NCI-H69 (cell line): ENCODE data around the gene PDZD7.

Experiments
- DNase-seq: peaks from one replicate; lab custom pipeline; 2025; lab: John Stamatoyannopoulos, UW

PDZD7 gene

GRCh38 chr10:101061624-101062231, 30.8 kb upstream of the PDZD7 start, which contains the start of gene KAZALD1:
TSS of gene KAZALD1 (plus strand) at chr10:101061989. CDS start at chr10:101062593, 604 bp downstream.
- peak; percentile 56 for DNase-seq

DNA sequence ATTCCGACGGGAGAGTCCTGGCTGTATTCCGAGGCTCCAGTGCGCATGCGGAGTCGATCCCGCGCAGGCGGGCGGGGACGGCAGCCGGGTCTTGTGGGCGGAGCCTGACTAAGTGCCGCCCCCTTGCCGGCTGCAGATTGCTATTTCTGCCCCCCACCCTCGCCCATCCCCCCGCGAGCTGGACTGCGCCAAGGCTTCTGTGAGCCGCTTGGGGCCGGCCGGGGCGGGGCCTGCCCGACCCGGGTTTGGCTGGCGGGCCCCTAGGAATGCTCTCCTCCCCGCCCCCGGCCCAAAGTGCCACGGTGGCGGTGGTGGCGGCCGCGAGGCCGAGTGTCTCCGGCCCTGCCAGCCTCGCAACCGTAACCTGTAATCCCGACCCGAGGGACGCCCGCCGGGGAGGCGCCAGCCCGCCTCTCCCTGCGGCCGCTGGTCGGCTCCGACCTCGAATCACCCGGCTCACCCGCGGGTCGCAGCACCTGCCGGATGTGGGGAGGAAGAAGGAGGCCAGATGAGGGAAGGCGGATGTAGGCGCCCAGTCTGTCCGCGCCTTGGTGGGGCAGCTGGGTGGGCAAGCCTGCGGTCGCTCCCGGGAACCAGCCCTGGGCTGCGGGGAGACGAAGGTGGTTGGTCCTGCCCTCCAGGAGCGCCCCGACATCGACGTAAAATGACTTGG, 30.2 kb upstream of the PDZD7 start:
- DNase-seq: peak; percentile 89

DNA sequence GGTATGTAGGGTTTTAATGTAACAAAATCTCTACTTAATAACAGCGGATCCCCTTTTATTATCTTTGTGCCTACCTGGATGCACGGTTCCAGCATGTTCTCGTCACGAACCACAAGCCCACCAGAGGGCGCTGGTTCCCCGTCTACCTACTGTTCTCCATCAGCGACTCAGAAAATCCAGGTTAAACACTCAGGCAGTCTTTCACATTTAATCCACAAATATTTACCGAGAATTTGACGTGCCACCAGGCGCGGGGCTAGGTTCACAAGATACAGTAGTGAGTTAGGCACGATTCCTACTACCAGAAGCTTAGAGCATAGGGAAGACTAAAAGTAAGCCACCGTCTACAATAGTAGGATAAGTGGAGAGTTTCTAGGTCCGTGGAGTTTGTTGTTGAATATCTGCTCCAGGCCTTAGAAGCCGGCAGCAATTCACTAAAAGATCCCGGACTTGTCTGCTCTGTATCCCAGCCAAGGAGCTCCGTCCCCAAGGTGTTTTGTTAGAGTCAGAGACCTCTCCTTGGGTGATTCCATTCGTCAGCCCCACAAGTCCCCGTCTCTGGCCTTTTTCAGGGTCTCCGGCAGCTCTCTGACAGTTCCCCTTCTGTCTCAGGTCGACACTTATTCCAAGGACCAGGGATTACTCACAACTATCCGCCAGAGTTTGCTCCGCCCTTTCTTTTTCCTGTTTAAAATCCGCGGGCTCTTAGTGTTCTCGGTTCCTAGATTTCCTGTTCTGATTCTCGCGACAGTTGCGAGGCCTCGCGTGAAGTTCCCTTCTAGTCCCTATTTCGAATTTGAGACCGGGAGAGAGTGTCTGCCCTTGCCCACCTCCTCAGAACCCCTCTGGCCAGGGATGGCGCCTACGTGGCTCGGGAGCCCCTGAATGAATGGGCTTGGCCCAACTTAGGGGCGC, 29.4 kb upstream of the PDZD7 start:
- peak; percentile 93 for DNase-seq

DNA sequence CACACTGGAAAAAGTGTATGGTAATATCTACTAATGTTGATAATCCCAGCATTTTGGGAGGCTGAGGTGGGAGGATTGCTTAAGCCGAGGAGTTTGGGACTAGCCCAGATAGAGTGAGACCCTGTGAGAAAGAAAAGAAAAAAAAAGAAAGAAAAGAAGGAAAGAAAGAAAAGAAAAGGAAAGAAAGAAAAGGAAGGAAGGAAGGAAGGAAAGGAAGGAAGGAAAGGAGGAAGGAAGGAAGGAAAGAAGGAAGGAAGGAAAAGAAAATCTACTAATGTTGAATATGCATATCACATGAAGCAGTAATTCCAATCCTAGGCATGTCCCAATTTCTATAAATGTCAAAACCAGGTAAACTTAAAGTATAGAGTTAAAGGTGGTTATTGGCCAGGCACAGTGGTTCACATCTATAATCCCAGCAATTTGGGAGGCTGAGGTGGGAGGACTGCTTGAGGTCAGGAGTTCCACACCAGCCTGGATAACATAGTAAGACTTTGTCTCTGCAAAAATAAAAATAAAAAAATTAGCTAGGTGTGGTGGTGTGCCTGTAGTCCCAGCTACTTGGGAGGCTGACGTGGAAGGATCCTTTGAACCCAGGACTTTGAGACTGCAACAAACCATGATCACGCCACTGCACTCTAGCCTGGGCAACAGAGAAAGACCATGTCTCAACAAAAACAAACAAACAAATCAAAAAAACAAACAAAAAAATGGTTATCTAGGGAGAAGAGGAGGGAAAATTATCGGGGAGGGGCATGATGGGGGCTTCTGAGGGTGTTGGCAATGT, 25.6 kb upstream of the PDZD7 start:
- no peak for DNase-seq

GRCh38 chr10:101055411-101055810, 24.5 kb upstream of the PDZD7 start:
- DNase-seq: no peak

DNA sequence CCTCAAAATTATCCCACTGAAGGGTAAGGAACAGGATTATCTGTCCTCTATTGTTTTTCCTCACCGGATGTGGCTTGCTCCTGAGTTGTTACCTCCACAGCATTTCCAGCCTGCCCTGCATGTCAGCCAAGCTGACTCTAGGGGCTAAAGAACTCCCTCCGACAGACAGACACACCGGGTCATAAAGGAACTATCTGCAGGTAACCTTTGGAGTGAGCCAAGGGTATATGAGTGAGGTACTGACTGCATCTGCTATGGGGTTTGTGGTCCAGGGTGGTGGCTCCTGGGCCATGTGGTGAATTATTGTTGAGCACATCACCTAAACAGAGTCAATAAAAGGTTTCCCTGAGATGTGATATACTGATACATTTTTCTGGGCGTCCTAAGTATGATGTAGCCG, 23.9 kb upstream of the PDZD7 start:
- DNase-seq: no peak

GRCh38 chr10:101054351-101054750, 23.4 kb upstream of the PDZD7 start:
- no peak for DNase-seq

DNA sequence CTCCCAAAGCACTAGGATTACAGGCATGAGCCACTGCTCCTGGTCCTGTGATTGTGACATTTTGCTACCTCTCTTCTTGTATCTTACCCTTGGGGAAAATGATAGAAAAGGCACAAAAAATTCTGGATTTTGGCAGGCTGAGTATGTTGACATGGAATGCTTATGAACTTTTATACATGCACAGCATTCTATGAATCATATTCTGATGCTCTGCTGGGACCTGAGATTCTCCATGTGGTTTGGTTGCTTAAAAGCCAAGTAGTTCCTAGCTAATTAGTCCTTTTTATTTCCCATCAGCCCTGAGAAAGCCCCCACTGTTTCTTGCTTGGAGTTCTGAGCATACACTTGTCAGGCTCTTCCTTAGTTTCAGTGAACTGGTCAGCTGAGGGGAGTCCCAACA, 22.6 kb upstream of the PDZD7 start:
- DNase-seq: no peak

DNA sequence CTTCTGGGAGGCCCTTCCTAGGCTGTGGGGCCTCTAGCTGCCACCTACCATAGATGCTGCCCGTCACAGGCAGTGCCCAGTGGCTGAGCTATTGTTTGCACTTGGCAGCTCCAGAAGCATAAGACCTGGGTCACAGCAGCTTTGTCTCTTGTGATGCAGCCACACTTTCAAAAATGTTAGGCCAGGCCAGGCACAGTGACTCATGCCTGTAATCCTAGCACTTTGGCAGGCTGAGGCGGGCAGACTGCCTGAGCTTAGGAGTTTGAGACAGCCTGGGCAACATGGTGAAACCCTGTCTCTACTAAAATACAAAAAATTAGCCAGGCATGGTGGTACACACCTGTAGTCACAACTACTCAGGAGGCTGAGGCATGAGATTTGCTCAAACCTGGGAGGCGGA, 21.4 kb upstream of the PDZD7 start:
- no peak for DNase-seq

DNA sequence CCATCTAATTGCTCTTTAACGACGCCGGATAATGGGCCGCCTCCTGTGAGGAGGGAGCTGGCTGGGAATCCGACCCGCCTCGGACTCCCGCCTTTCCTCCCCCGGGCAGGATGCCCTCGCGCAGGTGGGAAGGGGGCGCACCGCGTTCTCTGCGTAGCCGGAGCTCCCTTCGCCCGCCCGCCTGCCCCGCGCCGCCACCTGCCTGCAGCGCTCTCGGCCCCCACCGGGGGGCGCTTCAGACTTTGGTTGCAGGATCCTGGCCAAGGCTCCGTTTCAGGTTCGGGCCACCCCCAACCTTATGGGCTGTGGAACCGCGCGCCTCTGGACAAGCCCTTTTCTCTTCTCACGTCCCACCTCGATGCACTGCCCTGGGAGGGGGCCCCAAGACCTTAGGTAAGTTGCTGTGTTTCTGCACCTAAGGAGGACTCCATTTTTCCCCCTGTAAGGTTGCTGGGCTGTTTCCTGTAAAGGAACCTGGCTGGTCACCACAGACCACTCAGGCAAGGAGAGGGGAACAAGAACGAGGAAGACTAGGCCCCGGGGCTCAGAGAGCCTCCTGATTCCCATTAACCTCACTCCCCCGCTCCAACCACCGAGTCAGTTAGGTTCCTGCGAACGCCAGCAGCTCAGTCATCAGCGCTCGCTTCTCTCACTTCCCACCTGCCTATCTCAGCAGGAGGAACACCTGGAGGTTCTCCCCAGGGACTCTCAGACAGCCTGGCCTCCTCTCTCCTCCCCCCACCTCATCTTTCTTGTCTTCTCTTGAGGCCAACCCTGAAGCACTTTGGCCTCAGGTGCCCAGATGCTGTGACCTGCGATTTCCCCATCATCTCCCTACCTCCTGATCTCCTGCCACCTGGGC, 19.5 kb upstream of the PDZD7 start:
- peak; percentile 91 for DNase-seq

DNA sequence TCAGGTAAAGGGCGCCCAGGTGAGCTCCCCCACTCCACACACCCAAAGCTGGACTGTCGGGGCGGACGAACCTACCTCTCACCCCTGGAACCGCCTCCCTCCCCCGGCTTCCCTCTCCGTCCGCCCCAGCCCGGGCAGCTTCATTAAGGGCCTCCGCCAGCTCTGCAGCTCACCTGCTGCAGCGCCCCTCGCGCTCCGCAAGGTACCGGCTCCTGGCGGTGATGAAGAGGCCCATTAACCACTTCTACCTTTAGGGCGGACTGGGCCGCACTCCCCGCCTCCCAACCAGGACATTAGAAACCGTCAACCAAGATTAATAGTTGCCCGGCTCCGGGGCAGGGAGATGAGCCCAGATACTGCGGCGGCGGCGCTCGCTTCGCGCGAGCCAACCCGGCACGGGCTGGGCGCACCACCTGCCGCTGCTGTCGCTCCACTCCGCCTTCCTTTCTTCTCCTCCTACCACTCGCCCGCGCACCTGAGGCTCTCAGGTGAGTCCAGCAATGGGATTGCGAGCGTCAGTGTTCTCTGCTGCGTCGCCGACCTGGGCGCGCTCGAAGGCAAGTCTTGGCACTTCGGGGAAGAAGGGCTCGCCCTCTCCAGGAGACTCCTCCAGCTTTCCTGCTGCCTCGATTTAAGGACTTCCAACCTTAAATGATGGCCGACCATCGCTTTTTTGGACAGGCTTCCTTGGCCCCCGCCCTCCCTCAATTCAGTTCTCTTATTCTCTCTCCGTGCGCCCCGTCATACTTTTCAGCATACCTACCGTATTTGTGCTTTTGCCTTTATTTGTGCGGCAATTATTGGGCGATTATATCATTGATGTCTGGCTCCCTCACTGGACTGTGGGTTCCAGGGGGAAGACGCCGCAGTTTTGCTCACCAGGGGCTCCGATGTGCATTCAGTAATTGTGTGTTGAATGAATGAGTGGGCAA, 17.3 kb upstream of the PDZD7 start:
- peak; percentile 79 for DNase-seq

DNA sequence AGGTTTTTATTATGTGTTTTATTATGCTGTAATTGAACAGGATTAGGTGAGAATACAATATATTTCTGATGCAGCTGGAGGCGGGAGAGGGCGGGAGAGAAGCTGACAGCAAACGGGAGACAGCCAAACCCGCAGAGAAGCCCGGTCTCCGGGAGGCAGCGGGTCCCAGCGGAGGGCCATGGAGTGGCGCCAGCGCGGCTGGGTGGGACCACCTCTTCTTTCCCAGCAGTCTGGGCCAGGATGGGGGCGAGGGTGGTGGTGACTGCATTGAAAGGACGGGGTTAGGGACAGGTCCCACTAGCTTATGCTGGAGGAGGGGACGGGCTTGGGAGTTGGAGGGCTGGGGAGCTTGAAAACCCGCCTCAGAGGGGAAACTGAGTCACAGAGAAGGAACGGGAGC, 16.3 kb upstream of the PDZD7 start:
- DNase-seq: no peak

GRCh38 chr10:101046332-101047238, 15.7 kb upstream of the PDZD7 start:
- DNase-seq: no peak

DNA sequence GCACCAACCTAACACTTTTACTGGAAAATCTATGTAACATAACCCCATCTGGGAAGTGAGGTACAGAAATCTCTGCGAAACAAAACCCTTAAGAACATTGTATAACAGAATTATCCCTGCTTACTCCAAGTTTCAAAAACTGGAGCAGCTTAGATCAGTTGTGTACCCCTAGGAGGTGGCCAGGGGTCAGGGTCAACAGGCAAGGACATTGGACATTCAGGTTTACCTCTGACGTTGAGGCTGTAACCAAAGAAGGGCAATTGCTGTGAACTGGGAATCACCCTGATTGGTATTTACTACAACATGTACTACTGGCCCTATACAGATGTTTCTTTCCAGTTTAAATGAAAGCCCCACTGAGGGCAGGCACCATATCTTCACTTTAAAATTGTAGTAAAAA, 13.2 kb upstream of the PDZD7 start:
- no peak for DNase-seq

- DNase-seq: peak; percentile 50
Observed at GRCh38 chr10:101043363-101043707, 12.4 kb upstream of the PDZD7 start.

DNA sequence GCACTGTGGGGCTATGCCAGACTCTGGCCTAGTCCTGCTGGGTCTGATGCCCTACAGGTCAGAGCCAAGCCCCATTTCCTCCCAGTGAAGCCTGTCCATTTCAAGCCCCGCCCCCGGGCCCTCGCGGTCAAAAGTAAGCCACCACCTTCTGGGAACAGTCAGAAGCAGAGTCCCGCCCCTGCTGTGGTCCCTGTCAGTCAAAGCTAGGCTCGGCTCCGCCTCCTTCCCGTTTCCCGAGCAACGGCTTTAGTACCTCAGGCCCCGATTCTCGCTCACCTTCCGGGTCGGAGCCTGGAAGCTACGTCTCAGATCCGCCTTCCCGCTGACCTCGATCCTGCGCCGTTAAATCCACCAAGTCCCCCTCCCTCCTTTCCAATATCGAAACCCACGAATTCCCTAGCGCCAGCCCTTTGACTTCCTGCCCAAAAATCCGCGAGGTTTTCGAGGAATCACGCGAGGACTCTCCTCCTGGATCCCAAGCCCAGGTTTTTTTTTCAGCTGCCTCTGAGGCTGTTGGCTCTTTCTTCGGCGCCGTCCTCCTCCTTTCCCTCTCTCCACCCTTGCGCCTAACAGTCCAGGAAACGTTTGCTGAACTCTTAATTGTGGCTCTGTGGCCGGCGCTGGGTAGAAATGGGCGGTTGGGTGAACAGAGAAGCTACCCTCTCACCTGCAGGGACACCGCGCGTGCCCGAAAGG, 11.9 kb upstream of the PDZD7 start:
- peak; percentile 95 for DNase-seq

- no peak for DNase-seq
Observed at GRCh38 chr10:101042118-101042517, 11.2 kb upstream of the PDZD7 start.

GRCh38 chr10:101041252-101041761, 10.4 kb upstream of the PDZD7 start:
- peak; percentile 75 for DNase-seq
